NCI-H2227 (cell line): ENCODE results near the gene TCF12.
"Not testable (repeated sequence)": the region's sequence is repeated elsewhere in the genome, so short reads cannot be mapped to it uniquely, and the experiment has no call there.

Source experiments
- DNase-seq: peaks from one replicate; lab custom pipeline; 2025; ENCODE audit not compliant: unreplicated experiment; lab: John Stamatoyannopoulos, UW

The TCF12 gene

GRCh38 chr15:57158997-57159668, 240.7 kb downstream of the TCF12 start:
- DNase-seq = no peak

GRCh38 chr15:57159767-57160166, 241.3 kb downstream of the TCF12 start:
- no peak for DNase-seq

GRCh38 chr15:57160823-57161560, 242.5 kb downstream of the TCF12 start:
- no peak for DNase-seq

GRCh38 chr15:57164251-57164650, 245.8 kb downstream of the TCF12 start:
- not testable (repeated sequence) for DNase-seq

GRCh38 chr15:57165992-57166391, 247.5 kb downstream of the TCF12 start:
- no peak for DNase-seq

GRCh38 chr15:57167821-57168395, 249.5 kb downstream of the TCF12 start:
- no peak for DNase-seq

GRCh38 chr15:57169643-57170042, 251.2 kb downstream of the TCF12 start:
- DNase-seq = no peak

- DNase-seq = no peak
These were observed 253.0 kb downstream of the TCF12 start for GRCh38 chr15:57171426-57171825.

GRCh38 chr15:57172925-57173324, 254.5 kb downstream of the TCF12 start:
- DNase-seq = no peak

GRCh38 chr15:57183041-57183440, 264.6 kb downstream of the TCF12 start:
- no peak for DNase-seq

GRCh38 chr15:57183614-57184344, 265.3 kb downstream of the TCF12 start:
- no peak for DNase-seq

- no peak for DNase-seq
These were observed 266.1 kb downstream of the TCF12 start for GRCh38 chr15:57184502-57184901.

- DNase-seq = no peak
These were observed 267.1 kb downstream of the TCF12 start for GRCh38 chr15:57185507-57186074.

GRCh38 chr15:57189466-57189865, 271.0 kb downstream of the TCF12 start:
- no peak for DNase-seq

- no peak for DNase-seq
These were observed 271.8 kb downstream of the TCF12 start for GRCh38 chr15:57190208-57190607.

- DNase-seq = no peak
These were observed 274.7 kb downstream of the TCF12 start for GRCh38 chr15:57193161-57193560.

GRCh38 chr15:57195326-57195725, 276.9 kb downstream of the TCF12 start:
- no peak for DNase-seq

GRCh38 chr15:57196865-57197264, 278.4 kb downstream of the TCF12 start:
- DNase-seq = no peak

GRCh38 chr15:57198131-57198530, 279.7 kb downstream of the TCF12 start:
- DNase-seq = no peak

GRCh38 chr15:57198654-57199291, 280.3 kb downstream of the TCF12 start:
- peak; percentile 29 for DNase-seq

- DNase-seq = no peak
These were observed 283.1 kb downstream of the TCF12 start for GRCh38 chr15:57201578-57201977.
